GM12891 (cell line): ENCODE results near the gene COL5A2.
A peak's percentile ranks its signal among the peaks of the same experiment; 100 is the strongest.

ENCODE experiments used
- DNase-seq: peaks from one replicate; pipeline ENCODE4 v3.0.0; 2011; ENCODE audit warnings: low spot score; ENCODE audit not compliant: insufficient read length
- FAIRE-seq: peaks from 2 replicates; lab custom pipeline; 2011; peaks lifted over from hg19 to GRCh38; lab: Jason Lieb, UNC
- PAX5 ChIP-seq: IDR thresholded peaks from 2 replicates; pipeline ENCODE4 v1.6.1; 2011; ENCODE audit warnings: low read length, moderate library complexity, mild to moderate bottlenecking; ENCODE audit not compliant: insufficient read depth, severe bottlenecking
- POLR2A ChIP-seq: IDR thresholded peaks from 2 replicates; pipeline ENCODE4 v1.6.1; 2011; ENCODE audit warnings: low read depth, low read length, control low read depth
- POLR2AphosphoS5 ChIP-seq: IDR thresholded peaks from 2 replicates; pipeline ENCODE4 v1.6.1; 2011; ENCODE audit warnings: low read depth, low read length, control low read depth
- POU2F2 ChIP-seq: IDR thresholded peaks from 2 replicates; pipeline ENCODE4 v1.6.1; 2011; ENCODE audit warnings: low read depth, mild to moderate bottlenecking, control low read depth, low read length, moderate library complexity
- SPI1 ChIP-seq: IDR thresholded peaks from 2 replicates; pipeline ENCODE4 v1.6.1; 2011; ENCODE audit warnings: low read depth, low read length, control low read depth
- TAF1 ChIP-seq: IDR thresholded peaks from 2 replicates; pipeline ENCODE4 v1.6.1; 2011; ENCODE audit warnings: low read depth, low read length, control low read depth

Gene COL5A2

GRCh38 chr2:189153619-189154018, 25.9 kb downstream of the COL5A2 start:
- FAIRE-seq, result no peak
- DNase-seq, result no peak

DNA sequence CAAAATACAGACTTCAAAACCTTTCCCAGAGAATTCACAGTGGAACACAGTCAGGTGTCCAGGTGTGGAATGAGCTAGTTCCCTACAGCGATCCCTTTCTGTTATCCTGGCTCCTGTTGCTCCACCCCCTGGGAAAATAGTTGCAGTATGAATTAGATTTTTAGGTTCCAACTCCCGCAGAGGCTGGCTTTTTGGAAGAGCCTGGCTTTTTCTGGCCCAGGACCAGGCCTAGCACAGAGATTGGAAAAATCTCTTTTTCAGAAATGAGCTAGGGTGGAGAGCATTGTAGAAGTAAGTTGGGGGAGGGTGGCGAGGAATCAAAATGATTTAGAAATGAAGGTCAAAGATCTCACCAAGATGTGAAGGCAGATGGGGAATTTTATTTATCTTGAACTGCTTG, 27.1 kb downstream of the COL5A2 start:
- no peak for FAIRE-seq
- no peak for DNase-seq

More at GRCh38 chr2:189153619-189154018, 25.9 kb downstream of the COL5A2 start:
- TF ChIP-seq SPI1, result no peak
- no peak for TF ChIP-seq TAF1
- TF ChIP-seq POLR2AphosphoS5, result no peak
- no peak for TF ChIP-seq POLR2A
- no peak for TF ChIP-seq PAX5

DNA sequence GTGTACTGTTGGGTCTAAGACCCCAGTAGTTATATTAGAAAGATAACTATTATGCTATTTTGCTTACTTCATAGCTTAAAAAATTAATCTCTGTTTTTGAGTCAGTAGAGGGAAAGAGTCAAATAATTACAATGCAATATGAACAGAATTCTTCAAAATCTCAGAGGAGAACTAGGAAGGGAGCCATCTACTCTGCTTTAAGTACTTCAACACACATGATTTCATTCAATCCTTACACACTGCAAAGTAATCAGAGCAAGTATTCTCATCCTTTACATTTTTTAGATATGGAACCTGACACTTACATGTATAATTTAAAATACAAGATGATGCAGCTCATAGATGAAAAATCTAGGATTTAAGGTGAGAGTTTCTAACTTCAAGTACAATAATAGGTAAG, 27.7 kb downstream of the COL5A2 start:
- no peak for FAIRE-seq
- no peak for TF ChIP-seq POLR2A
- TF ChIP-seq TAF1, result no peak
- no peak for TF ChIP-seq PAX5
- no peak for TF ChIP-seq POLR2AphosphoS5
- TF ChIP-seq POU2F2, result no peak
- no peak for TF ChIP-seq SPI1
- no peak for DNase-seq

More for the DNA sequence above, 27.1 kb downstream of the COL5A2 start:
- TF ChIP-seq PAX5, result no peak
- TF ChIP-seq POU2F2, result no peak
- no peak for TF ChIP-seq POLR2AphosphoS5
- no peak for TF ChIP-seq SPI1
- no peak for TF ChIP-seq TAF1
- TF ChIP-seq POLR2A, result no peak

DNA sequence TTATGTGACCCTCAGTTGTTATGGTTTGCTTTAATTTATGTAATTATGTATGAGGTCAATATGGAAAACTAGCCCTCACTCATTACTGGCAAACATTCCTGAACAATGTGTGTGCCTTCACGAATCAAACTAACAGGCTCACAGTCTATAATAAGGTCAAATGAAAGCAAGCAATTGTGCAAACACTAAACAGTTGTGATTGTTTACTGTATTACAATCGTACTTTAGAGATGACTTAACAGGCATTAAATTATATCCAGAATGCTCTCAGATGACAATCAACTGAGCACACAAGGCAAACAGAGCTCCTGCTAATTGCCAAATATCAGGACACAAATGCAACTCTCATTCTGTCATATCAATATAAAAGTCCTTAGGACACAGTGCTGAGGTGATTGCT, 29.5 kb downstream of the COL5A2 start:
- DNase-seq, result no peak
- TF ChIP-seq POU2F2, result no peak
- TF ChIP-seq SPI1, result no peak
- no peak for TF ChIP-seq PAX5
- no peak for TF ChIP-seq POLR2A
- TF ChIP-seq TAF1, result no peak
- no peak for TF ChIP-seq POLR2AphosphoS5
- FAIRE-seq, result no peak

DNA sequence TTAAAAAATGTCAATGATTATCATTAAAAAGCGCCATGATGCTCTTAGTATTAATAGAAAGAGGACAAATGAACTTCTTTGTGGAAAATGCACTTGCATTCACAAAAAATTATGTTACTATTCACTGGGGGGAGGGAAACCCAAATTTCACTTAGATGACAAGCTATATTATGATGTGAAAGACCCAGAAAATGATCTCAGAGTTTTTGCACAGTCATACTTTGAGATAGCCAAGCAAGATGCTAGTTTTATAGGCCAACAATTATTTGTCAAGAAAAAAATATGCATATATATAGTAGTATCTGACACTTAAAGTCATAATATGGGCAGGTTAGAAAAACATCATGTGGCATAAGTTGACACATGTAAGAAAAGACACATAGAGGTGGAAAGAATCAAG, 31.6 kb downstream of the COL5A2 start:
- FAIRE-seq, result no peak
- TF ChIP-seq POU2F2 (no peak), POLR2AphosphoS5 (no peak), SPI1 (no peak), TAF1 (no peak), PAX5 (no peak), POLR2A (no peak)
- DNase-seq, result no peak

DNA sequence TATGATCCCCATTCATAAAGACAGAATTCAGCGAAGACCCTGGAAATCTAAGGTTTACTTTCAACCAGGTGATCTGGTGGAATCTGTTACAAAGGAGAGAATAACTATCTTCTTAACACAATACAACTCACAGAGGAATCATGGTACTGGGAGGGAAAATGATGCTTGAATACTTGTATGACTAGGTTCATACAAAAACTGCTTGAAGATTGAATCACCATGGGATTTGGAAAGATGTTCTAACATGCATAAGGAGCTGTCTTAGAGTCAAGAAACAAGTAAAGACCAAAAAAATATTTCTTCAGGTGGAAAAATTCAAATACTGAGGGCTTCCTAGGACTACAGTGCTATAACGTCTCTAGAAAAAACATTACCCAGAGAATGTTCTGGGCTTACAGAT, 32.2 kb downstream of the COL5A2 start:
- DNase-seq (no peak), FAIRE-seq (no peak)
- no peak for TF ChIP-seq POU2F2
- no peak for TF ChIP-seq PAX5
- no peak for TF ChIP-seq POLR2AphosphoS5
- no peak for TF ChIP-seq TAF1
- no peak for TF ChIP-seq POLR2A
- TF ChIP-seq SPI1, result no peak

GRCh38 chr2:189146553-189146952, 33.0 kb downstream of the COL5A2 start:
- TF ChIP-seq SPI1 (no peak), POLR2A (no peak), TAF1 (no peak), PAX5 (no peak), POU2F2 (no peak), POLR2AphosphoS5 (no peak)
- DNase-seq, result no peak
- FAIRE-seq, result no peak

DNA sequence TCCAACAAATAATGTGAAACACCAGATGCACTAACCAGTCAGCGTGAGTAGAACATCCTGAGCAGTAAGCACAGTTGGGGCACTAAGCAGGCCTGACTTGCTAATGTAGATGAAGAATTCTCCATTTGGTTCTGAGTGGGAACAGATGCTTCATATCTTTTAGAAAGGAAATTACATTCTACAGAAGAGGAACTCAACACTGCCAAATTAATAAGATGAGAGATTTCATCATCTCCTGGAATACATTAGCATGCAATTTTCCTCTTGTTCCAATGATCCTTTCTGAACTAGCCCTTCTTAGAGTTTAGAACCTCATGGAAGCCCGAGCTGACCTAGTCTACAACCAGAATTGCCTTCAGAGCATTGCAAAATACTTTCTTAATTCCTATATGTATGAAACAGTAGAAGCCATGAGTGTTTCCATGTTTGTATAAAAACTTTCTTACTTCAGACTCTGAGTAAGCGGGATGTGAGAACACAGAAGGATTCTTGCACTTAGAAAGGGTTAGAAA, 34.8 kb downstream of the COL5A2 start:
- no peak for FAIRE-seq
- no peak for DNase-seq
- no peak for TF ChIP-seq POLR2A
- no peak for TF ChIP-seq PAX5
- TF ChIP-seq POU2F2, result no peak
- no peak for TF ChIP-seq POLR2AphosphoS5
- no peak for TF ChIP-seq SPI1
- no peak for TF ChIP-seq TAF1

- FAIRE-seq (no peak), DNase-seq (no peak)
- TF ChIP-seq POU2F2 (no peak), TAF1 (no peak)
These were observed 35.6 kb downstream of the COL5A2 start for GRCh38 chr2:189143925-189144324.

DNA sequence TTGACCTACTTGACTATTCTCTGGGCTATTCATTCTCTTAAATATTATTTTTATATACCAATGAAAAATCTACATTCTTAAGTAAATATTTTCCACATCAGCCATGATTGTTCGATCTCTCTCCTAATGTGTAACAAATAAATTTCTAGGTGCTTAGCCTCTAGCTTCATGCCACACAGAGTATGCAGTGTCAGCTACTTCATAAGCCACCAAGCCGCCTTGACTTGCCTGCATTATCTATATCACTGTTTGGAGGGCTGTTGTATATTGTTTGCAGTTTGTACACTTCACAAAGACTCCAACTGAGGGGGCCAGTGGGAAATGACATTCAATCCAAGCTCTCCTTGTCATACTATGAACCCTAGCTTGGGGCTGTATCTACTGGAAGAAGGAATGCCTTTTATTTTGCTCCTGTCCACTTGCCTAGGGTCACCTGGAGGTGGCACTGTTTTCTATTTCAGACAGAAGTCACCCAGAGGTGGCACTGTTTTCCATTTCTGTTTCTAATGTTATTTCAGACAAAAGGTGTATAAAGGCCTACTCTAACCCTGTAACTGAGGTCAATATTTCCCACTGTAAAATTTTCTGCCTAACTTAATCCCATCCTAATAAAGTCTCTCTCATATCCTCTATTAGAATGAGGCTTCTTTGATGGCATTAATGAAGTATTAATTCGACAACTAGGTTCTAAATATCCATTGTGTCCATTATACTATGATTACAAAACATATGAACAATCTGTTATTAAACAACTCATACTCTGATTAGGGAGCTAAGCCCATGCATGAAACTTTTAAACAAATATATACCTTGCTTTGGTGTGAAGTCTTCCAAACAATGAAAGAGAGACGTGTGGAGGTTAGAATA, 36.4 kb downstream of the COL5A2 start:
- DNase-seq (peak; percentile 18), FAIRE-seq (peak; percentile 74)

More for the DNA sequence above, 36.4 kb downstream of the COL5A2 start:
- no peak for TF ChIP-seq PAX5
- no peak for TF ChIP-seq POU2F2
- TF ChIP-seq SPI1, result no peak
- TF ChIP-seq TAF1, result no peak
- no peak for TF ChIP-seq POLR2A
- no peak for TF ChIP-seq POLR2AphosphoS5
